SW480 (cell line): ENCODE measurements around the gene DPH1.
A peak's percentile ranks its signal among the peaks of the same experiment; 100 is the strongest.

ENCODE experiments used
- DNase-seq: peaks from one replicate; pipeline ENCODE4 v3.0.0-alpha.2; 2016; ENCODE audit warnings: low spot score

DPH1 gene

DNA sequence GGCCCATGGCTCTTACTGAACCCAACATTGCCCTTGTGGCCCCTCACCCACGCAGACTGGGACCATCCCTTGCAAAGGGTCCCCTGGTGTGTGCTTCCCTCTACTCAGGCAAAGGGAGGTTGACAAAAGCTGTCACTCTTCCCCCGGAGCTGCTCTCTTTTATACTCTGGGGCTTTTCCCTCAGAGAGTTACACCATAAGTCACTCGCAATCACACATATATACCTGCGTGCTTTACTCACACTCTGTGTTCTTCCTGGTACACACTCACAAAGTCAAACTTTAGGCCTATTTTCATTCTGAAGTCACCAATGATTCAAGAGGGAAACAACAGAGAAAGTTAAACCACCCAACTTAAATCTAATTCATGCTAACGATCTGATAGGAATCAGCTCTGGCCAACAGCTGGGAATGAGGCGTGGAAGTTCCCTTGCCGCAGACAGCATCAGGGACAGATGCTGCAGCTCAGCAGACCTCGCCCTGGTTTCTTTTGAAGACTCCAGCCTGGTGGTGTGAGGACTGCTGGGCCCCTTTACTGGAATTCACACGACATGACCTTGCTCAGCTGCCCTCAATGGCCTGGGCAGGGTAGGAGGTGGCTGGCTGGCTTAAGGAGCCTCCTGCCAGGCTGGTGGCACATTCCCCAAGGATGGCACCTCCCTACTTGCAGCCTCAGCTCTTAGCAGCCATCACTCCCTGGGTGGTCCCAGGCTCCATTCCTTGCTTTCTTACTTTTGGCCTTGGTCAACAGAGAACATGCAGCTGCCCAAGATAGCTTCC, 52.2 kb downstream of the DPH1 start:
- no peak for DNase-seq

DNA sequence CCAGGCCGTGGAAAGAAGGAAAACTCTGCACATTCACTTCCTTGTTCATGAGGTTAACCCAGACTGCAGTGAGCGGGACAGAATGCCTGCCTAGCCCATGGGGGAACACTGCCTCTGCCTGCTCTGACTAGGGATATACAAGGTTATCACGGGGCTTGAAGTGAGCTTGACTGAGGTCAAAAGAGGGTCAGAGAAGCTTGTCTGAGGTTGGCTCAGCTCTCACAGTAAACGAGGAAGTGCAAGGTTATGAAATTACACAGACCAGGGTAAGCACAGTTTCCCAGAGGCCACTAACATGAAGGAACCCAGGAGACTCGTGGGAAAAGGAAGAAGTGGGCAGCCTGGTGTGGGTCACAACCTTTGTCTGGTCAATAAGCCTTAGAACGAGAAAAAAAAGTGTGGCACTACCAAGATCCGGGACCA, 53.7 kb downstream of the DPH1 start:
- DNase-seq = no peak

DNA sequence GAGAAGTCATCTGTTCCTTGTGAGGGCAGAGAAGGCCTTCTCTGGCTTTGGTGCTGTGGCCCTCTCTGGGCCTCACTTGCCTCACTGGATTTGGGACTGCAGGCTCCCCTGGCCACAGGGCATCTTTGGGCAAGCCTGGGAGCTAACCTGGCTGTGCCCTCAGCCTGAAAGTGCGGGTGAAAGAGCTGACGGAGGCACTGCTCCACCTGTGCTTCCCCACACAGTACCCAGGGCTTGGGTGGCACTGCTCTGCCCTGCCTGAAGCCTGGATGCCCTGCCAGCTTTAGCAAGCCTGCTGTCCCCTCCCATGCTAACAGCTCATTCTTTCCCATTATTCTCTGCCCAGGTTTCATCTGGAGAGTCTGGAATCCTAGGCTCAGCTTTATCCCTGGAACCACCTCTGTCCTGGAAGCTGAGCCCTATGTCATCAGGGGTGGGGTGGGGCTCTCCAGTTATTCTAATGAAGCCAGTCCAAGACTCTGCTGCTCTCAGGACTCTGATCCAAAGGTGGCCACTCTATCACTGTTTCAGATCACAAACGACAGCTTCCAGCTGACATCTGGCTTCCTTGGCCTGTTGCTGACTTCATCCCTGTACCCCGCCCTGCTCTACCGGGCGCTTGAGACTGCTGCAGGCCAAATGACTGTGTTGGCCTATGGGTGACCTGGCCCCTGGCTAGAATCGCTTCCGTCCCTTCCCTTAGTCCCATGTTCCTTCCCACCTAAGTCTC, 54.2 kb downstream of the DPH1 start:
- DNase-seq = no peak

DNA sequence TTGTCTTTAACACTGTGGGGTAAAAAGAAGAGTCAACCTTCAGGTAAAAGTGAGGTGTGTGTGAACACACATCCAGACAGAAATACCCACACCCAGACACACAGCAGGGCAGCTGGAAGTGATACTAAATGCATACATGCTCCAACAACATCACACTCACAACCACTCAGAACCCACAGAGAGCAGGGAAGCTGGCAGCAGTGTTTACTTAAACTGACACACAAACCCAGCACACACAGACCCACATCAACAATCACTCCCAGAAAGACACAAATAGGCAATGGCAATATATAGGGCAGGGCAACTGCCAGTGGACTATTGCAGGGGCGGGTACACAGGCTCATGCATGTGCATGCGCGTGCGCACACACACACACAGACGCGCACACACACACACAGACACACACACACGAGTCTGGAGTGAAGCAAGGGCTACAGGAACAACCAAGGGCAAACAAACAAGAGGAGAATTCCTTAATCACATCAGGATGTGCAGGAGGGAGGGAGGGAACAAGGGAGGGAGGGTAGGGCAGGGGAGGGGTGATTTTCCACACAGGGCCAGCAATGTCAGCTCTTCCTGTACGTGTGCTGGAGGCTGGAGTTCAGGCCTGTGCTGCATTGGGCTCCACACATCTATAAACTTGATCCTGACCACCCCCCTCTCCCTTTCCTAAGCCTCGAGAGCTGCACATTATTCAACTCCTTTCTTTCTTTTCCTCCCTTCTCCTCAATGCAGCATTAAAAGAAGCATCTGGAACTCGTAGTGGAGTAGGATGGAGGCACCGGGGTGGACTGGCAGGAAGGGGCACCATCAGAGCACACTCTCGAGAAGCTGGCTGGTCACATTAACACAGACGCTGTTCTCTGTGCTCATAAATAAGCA, 55.1 kb downstream of the DPH1 start:
- no peak for DNase-seq

DNA sequence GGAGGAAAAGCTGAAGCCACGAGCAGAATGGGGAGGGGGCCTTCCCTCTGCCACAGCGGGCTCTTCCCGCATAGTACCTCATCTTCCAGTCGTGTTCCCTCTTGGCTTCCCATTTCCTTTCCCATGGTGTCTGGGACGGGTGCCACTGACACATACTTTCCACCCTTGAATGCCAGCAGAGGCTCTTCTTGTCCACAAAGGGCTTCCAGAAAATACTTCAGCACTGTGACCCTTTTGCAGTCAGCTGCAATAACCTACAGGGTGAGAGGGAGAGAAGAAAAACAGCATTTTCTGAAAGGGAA, 55.6 kb downstream of the DPH1 start:
- no peak for DNase-seq

DNA sequence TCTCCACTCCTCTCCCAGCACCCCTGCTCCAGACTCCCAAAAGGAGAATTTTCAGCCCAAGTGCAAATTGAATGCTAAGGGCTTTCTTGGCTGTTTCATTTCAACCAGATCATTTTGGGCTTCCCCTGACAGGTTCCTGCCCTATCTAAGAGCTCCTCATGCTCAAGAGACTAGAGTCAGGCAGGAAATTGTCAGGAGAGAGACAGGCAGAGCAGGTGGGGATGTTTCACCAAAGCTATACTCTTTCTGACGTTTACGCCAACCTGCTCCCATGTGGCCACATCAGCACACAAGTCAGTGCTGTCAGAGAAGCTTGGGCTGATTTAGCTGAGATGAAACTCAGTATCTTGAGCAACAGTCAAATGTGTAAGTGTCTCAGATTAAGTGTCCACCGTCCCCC, 56.4 kb downstream of the DPH1 start:
- DNase-seq = no peak

DNA sequence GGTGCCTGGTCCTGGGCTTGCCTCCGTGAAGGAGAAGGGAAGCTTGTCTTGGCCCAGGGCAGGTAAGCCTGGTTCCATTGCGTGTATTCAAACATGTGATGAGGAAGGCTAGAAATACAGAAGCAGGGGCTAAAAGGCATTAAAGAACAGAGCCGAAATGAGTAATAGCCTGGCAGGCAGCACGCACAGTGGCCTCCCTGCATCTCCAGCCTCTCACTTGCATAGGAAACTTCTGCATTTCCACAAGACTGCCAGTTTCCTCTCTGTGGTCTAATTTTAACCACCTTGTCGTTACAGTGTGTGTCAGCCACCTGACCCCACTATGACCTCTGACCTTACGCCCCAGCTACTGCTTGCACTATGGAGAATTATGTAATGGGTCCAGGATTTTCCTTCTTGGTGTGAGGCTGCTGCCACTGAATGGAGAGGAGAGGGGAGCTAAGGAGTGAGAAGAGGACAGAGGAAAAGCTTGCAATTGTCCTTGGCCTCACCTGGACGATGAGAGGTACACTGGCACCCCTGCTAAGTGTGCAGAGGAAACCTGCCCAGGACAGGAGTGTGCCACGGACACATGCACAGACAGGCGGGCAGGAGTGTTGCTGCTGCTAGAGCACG, 57.8 kb downstream of the DPH1 start:
- DNase-seq = no peak

DNA sequence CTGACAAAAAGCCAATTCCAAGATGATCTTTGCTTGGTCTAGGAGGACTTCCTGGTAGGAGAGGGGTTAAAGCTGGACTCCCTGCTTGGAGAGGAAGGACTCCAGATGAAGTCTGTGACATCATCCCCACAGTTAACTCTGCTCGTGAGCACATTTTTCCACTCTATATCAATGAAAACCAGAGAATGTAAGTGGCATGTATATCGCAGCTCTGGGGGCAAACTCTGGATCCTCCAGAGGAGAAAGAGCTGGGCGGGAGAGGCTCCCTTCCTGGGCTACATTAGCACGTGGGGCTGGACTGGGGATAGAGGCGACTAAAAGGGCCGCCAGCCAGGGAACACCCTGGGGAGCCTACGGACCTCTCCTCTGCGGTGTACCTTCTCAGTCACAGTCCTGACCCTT, 59.1 kb downstream of the DPH1 start:
- DNase-seq = no peak

DNA sequence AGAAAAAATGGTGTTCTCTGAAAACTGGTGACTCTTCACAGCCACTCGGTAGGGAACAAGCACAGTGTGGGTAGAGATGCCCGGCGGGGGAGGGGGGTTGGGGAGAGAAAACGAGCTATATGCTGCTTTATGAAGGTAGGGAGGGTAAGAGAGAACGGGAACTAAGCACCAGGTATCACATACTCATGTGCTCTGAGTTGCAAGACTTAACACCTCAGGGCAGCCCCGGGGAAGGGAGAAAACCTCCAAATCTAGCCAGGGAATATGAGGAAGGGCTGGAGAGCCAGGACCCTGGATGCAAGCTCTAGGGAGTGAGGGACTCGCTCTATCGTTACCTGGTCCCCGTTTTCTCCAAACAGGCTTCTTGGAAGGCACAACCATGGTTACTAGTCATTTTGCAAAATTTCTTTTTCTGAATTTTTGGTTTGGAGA, 60.3 kb downstream of the DPH1 start:
- DNase-seq = no peak

DNA sequence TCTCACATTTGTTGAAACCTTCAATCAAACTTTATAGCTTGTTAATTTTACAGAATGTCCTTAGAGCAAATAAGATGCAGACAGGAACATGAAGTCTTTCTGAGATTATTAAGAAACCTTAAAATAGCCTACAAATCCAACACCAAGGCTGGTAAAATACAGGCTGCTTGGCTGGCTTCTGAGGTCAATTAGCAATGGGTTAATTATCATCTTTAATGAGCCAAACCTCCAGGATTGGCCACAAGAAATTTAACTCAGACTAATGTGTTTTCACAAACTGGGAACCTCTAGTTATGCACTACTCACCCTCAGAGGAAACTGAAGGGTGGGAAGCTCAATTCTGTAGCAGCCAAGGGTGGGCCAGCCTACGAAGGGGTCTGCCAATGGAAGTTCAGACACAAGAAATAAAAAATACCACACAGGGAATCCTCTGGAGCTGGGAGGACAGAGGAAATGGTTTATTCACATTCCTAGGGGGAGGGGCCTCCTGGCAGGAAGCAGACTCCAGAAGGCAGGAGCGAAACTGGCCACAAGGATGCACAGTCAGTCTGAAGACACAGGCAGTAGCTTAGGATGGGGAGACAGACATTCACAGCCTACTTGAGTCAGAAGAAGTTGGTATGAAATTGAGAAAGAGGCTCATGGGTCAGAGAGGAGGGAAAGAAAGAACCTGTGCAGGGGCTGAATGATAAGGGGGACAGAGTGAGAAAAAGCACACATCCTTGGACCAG, 61.0 kb downstream of the DPH1 start:
- DNase-seq = peak; percentile 15

DNA sequence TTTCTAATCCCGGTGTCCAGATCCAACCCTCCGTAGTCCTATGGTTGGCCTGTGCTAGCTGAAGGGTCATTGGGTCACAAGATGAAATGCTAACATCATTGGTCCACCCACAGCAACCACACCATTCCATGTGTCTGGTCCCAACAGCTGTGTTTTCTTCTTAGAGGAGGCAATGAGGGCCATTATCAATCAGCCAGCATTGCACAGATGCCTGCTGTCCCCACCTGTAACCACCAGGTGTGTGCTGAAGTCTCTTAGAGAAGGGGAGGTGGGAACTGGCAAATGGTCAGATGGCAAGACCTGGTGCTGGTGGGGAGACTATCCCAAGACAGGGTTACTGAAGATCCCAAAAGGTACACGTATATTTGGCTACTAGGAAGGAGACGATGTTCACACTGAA, 62.3 kb downstream of the DPH1 start:
- no peak for DNase-seq

DNA sequence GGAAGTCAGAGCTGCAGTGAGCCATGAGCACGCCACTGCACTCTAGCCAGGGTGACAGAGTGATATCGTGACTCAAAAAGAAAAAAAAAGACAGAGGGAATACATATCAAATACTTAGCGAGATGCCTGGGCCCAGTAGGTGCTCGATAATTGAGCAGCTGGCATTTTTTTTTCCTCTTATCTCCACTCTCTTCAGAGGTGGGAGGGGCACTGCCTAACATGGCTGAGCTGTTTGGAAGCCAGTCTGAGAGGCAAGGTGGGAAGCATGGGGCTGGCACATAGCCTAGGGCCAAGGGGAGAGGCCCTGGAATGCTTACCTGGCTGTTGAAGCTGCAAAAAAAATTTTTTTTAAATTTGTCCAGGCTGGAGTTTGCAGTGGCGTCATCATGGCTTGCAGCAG, 63.4 kb downstream of the DPH1 start:
- no peak for DNase-seq
